Endothelial cell of umbilical vein (primary cell): ENCODE data around the gene FRMD4A. TPM values are rescaled to one million over a fixed set of nuclear protein-coding genes. Genes with fewer than 3 reads are reported as not detected.

ENCODE experiments used
- BruUV-seq: library from RNA; stranded (reverse); fragments of 400-500 nt; replicated peaks from 2 replicates; lab custom pipeline; 2021; lab: Mats Ljungman, UMichigan
- CTCF ChIA-PET: fragments of 300-600, 350-600 bp; sonication (Branson Sonifier 250); formaldehyde crosslinking; loops from one replicate; lab custom pipeline; 2021; ENCODE audit warnings: antibody characterized with exemption, inconsistent platforms; lab: Charles Lee
- POLR2A ChIA-PET: fragments of 300-600, 350-600 bp; sonication (Branson Sonifier 250); formaldehyde crosslinking; loops from one replicate; lab custom pipeline; 2021; ENCODE audit warnings: antibody characterized with exemption, inconsistent platforms; lab: Charles Lee
- DNase-seq: peaks from one replicate; pipeline ENCODE4 v3.0.0-alpha.2; 2011; ENCODE audit warnings: low read depth, low spot score
- FAIRE-seq: peaks from 2 replicates; lab custom pipeline; 2011; peaks lifted over from hg19 to GRCh38; lab: Jason Lieb, UNC
- H2AFZ ChIP-seq: 2 replicates; pipeline ENCODE4 v1.6.0; 2012; ENCODE audit warnings: low read depth, low read length, control low read depth, inconsistent platforms
- H3K27ac ChIP-seq: 2 replicates; pipeline ENCODE4 v1.5.1; 2011; ENCODE audit warnings: low read depth, mild to moderate bottlenecking, control low read depth, low read length, moderate library complexity; ENCODE audit not compliant: insufficient read depth
- H3K27me3 ChIP-seq, 2 experiments: 2 replicates each; pipeline versions ENCODE4 v1.6.0 to v1.6.1; 2011; ENCODE audit warnings: low read length in 2 of 2, mixed read lengths in 1 of 2; ENCODE audit not compliant: control insufficient read depth in 2 of 2, insufficient read depth in 2 of 2
- H3K36me3 ChIP-seq, 2 experiments: 2 replicates in 1 of 2; 3 replicates in 1 of 2; pipeline ENCODE4 v1.5.1; 2011; ENCODE audit warnings: low read length in 2 of 2, mild to moderate bottlenecking in 1 of 2, moderate library complexity in 1 of 2; ENCODE audit not compliant: control insufficient read depth in 2 of 2, insufficient read depth in 2 of 2; ENCODE audit errors: extremely low read depth in 1 of 2
- H3K4me1 ChIP-seq: 3 replicates; pipeline ENCODE4 v1.5.1; 2011; ENCODE audit warnings: mild to moderate bottlenecking, low read length; ENCODE audit not compliant: control insufficient read depth, insufficient read depth; ENCODE audit errors: extremely low read depth
- H3K4me2 ChIP-seq: 2 replicates; pipeline ENCODE4 v1.6.1; 2011; ENCODE audit warnings: low read length, control low read depth, mixed read lengths; ENCODE audit not compliant: insufficient read depth
- H3K4me3 ChIP-seq, 3 experiments: fragments of 200-600 bp in 1 of 3; sonication (generic), shearing (Covaris generic) in 1 of 3; replicated peaks in 1 of 3; 2 replicates each; pipeline ENCODE4 v1.5.1; 2011 to 2016; ENCODE audit warnings: control low read depth in 3 of 3, low read length in 3 of 3, mild to moderate bottlenecking in 2 of 3, inconsistent platforms in 1 of 3, low read depth in 1 of 3, moderate library complexity in 1 of 3; ENCODE audit not compliant: insufficient read depth in 1 of 3
- H3K79me2 ChIP-seq: 2 replicates; pipeline ENCODE4 v1.6.0; 2012; ENCODE audit warnings: low read length, inconsistent platforms; ENCODE audit not compliant: control insufficient read depth, insufficient read depth
- H3K9ac ChIP-seq: replicated peaks from 2 replicates; pipeline ENCODE3; 2011; ENCODE audit warnings: low read length, control low read depth; ENCODE audit not compliant: insufficient read depth; ENCODE audit errors: extremely low read depth
- H3K9me1 ChIP-seq: replicated peaks from 3 replicates; pipeline ENCODE4 v1.6.0; 2011; ENCODE audit warnings: mild to moderate bottlenecking, low read length; ENCODE audit not compliant: control insufficient read depth, insufficient read depth; ENCODE audit errors: extremely low read depth
- H3K9me3 ChIP-seq: replicated peaks from 2 replicates; pipeline ENCODE4 v1.5.1; 2012; ENCODE audit warnings: low read length, inconsistent platforms; ENCODE audit not compliant: control insufficient read depth, insufficient read depth
- H4K20me1 ChIP-seq: replicated peaks from 2 replicates; pipeline ENCODE3; 2011; ENCODE audit warnings: mild to moderate bottlenecking, low read length; ENCODE audit not compliant: control insufficient read depth, insufficient read depth; ENCODE audit errors: extremely low read depth
- CTCF ChIP-seq, 2 donors: IDR thresholded peaks; 1 replicate in 1 of 2; 2 replicates in 1 of 2; pipeline ENCODE4 v1.5.1; 2011; ENCODE audit warnings: low read length in 2 of 2, mild to moderate bottlenecking in 2 of 2, moderate library complexity in 2 of 2, control low read depth in 1 of 2, inconsistent platforms in 1 of 2, low read depth in 1 of 2; ENCODE audit not compliant: insufficient read depth in 1 of 2; ENCODE audit errors: extremely low read depth in 1 of 2
- EZH2 ChIP-seq: IDR thresholded peaks from 2 replicates; pipeline ENCODE4 v1.6.1; 2012; ENCODE audit warnings: borderline replicate concordance, low read depth, mild to moderate bottlenecking, moderate library complexity, low read length, inconsistent platforms; ENCODE audit not compliant: severe bottlenecking
- FOS ChIP-seq: IDR thresholded peaks from 2 replicates; pipeline ENCODE4 v1.6.1; 2011; ENCODE audit warnings: mild to moderate bottlenecking, low read length, moderate library complexity, borderline replicate concordance; ENCODE audit not compliant: insufficient read depth
- GATA2 ChIP-seq: IDR thresholded peaks from 2 replicates; pipeline ENCODE4 v1.7.0; 2011; ENCODE audit warnings: low read depth, mild to moderate bottlenecking, moderate library complexity, mixed read lengths, low read length; ENCODE audit not compliant: insufficient read length, insufficient read depth
- JUN ChIP-seq: IDR thresholded peaks from 2 replicates; pipeline ENCODE4 v1.6.1; 2011; ENCODE audit warnings: borderline replicate concordance, low read depth; ENCODE audit not compliant: insufficient read length, insufficient read depth
- MAX ChIP-seq: IDR thresholded peaks from 2 replicates; pipeline ENCODE4 v1.6.1; 2011; ENCODE audit not compliant: insufficient read depth, insufficient read length
- MYC ChIP-seq: IDR thresholded peaks from one replicate; pipeline ENCODE4 v1.6.1; 2011; ENCODE audit warnings: mild to moderate bottlenecking, low read depth, low read length
- POLR2A ChIP-seq: IDR thresholded peaks from 2 replicates; pipeline ENCODE4 v1.6.1; 2012; ENCODE audit warnings: low read depth, mild to moderate bottlenecking, control low read depth, low read length
- POLR2AphosphoS5 ChIP-seq: IDR thresholded peaks from 2 replicates; pipeline ENCODE4 v1.6.1; 2012; ENCODE audit warnings: low read depth, mild to moderate bottlenecking, control low read depth, low read length, moderate library complexity; ENCODE audit not compliant: insufficient read depth
- dilution Hi-C: fragments of 300-500 bp; cut with MboI; formaldehyde crosslinking; loops from one replicate; pipeline ENCODE4 v1.15.0; 2019; ENCODE audit warnings: low sequenced_read_pairs; ENCODE audit not compliant: extremely low pct_ligation_motif_present
- intact Hi-C: fragments of 100-400 bp; cut with micrococcal nuclease; formaldehyde crosslinking; loops from one replicate; pipeline ENCODE4 v1.10.0; 2022
- polyA plus RNA-seq, 4 experiments: library from polyadenylated mRNA; depleted of rRNA in 3 of 4; stranded (reverse) in 3 of 4; unstranded in 1 of 4; fragments of >200 nt; gene quantifications; 2 replicates each; pipeline versions ENCODE4 v1.2.1 to v1.2.3, GENCODE V29; 2011 to 2012; ENCODE audit warnings: missing spikeins in 1 of 4
- total RNA-seq: library from RNA; stranded (reverse); gene quantifications from 2 replicates; pipeline ENCODE4 v1.2.3, GENCODE V29; 2021

FRMD4A gene
- total and polyA plus RNA-seq, 2 donors (not counting 3 experiments of a cell fraction or from before 2014, with no cell fraction given), result 123 to 148 TPM

- dilution Hi-C loops, result no loop called here
Measured at GRCh38 chr10:13690281-13690825, 640.4 kb downstream of the FRMD4A start.

More at GRCh38 chr10:13690281-13690825, 640.4 kb downstream of the FRMD4A start:
- Histone ChIP-seq H3K9ac (no peak overlapping the region), H3K9me1 (no peaks in the 10 kb centered on the region), H3K36me3 (peaks cover 17 to 26% of the 10 kb centered on the region in 2 experiments), H3K27ac (no peak overlapping the region), H3K4me1 (peaks cover 24% of the 10 kb centered on the region), H2AFZ (no peak overlapping the region), H4K20me1 (no peaks in the 10 kb centered on the region), H3K79me2 (peaks cover 1% of the 10 kb centered on the region), H3K4me3 (no peak overlapping the region), H3K9me3 (no peaks in the 10 kb centered on the region), H3K4me2 (no peak overlapping the region), H3K27me3 (no peaks in the 10 kb centered on the region)
- no peak for TF ChIP-seq FOS
- no peak for TF ChIP-seq JUN
- TF ChIP-seq MYC, result no peak
- no peak for TF ChIP-seq POLR2A
- no peak for TF ChIP-seq MAX
- TF ChIP-seq GATA2, result no peak
- TF ChIP-seq CTCF (IDR thresholded peaks at IDR 0.05; ENCODE audit: extremely low read depth in 1 of 2, insufficient read depth in 1 of 2, low read depth in 1 of 2, low read length in 2 of 2), result no peak
- TF ChIP-seq POLR2AphosphoS5, result no peak
- TF ChIP-seq EZH2, result no peak
- ChIA-PET POLR2A (no interaction called here), CTCF (no interaction called here)
- intact Hi-C loops, result no loop called here
- no peak for DNase-seq
- no peak for FAIRE-seq
- BruUV-seq, result no TSS peak
